Mesenchymal stem cell (in vitro differentiated cells and primary cell): ENCODE data around the gene GPR39.

ENCODE experiments used
- DNase-seq: peaks from one replicate; pipeline ENCODE4 v3.0.0-alpha.2; 2013
- H2AFZ ChIP-seq: one replicate; pipeline ENCODE4 v1.6.1; 2013; ENCODE audit warnings: low read depth, mild to moderate bottlenecking, control low read depth, inconsistent platforms, low read length, moderate library complexity
- H2AK5ac ChIP-seq: 2 replicates; pipeline ENCODE4 v1.6.1; 2013; ENCODE audit warnings: low read length, moderate library complexity, mild to moderate bottlenecking, inconsistent platforms; ENCODE audit not compliant: severe bottlenecking
- H2BK120ac ChIP-seq: one replicate; pipeline ENCODE4 v1.6.1; 2013; ENCODE audit warnings: low read depth, mild to moderate bottlenecking, inconsistent platforms, low read length, moderate library complexity
- H2BK12ac ChIP-seq, 2 experiments: one replicate each; pipeline ENCODE4 v1.6.1; 2013; ENCODE audit warnings: inconsistent platforms in 2 of 2, low read length in 2 of 2, mild to moderate bottlenecking in 2 of 2, moderate library complexity in 2 of 2, control low read depth in 1 of 2
- H2BK15ac ChIP-seq: one replicate; pipeline ENCODE4 v1.6.1; 2013; ENCODE audit warnings: mild to moderate bottlenecking, low read depth, inconsistent platforms; ENCODE audit not compliant: poor library complexity, severe bottlenecking
- H2BK5ac ChIP-seq: 2 replicates; pipeline ENCODE4 v1.6.1; 2013; ENCODE audit warnings: low read depth, mild to moderate bottlenecking, low read length, control low read depth, inconsistent platforms; ENCODE audit not compliant: poor library complexity, severe bottlenecking
- H3K14ac ChIP-seq, 2 experiments: one replicate each; pipeline ENCODE4 v1.6.1; 2013; ENCODE audit warnings: inconsistent platforms in 2 of 2, low read length in 2 of 2, control low read depth in 1 of 2, mild to moderate bottlenecking in 1 of 2, moderate library complexity in 1 of 2
- H3K18ac ChIP-seq, 2 experiments: one replicate each; pipeline ENCODE4 v1.6.1; 2013; ENCODE audit warnings: inconsistent platforms in 2 of 2, low read length in 2 of 2, control low read depth in 1 of 2, low read depth in 1 of 2, mild to moderate bottlenecking in 1 of 2
- H3K23ac ChIP-seq, 2 experiments: one replicate each; pipeline ENCODE4 v1.6.1; 2013; ENCODE audit warnings: inconsistent platforms in 2 of 2, low read length in 2 of 2, mild to moderate bottlenecking in 2 of 2, moderate library complexity in 2 of 2, control low read depth in 1 of 2
- H3K27ac ChIP-seq: 2 replicates; pipeline ENCODE4 v1.5.1; 2013; ENCODE audit warnings: mild to moderate bottlenecking, moderate library complexity, low read length, control low read depth, inconsistent platforms; ENCODE audit not compliant: poor library complexity, severe bottlenecking
- H3K27me3 ChIP-seq, 2 experiments: 2 replicates each; pipeline versions ENCODE4 v1.6.1 to v1.7.0; 2013; ENCODE audit warnings: low read length in 2 of 2, mild to moderate bottlenecking in 2 of 2, moderate library complexity in 2 of 2, control low read depth in 1 of 2, inconsistent platforms in 1 of 2; ENCODE audit not compliant: control insufficient read depth in 1 of 2, insufficient read depth in 1 of 2
- H3K36me3 ChIP-seq, 2 experiments: 2 replicates each; pipeline versions ENCODE4 v1.6.1 to v1.7.0; 2013; ENCODE audit warnings: low read length in 2 of 2, control low read depth in 1 of 2, inconsistent platforms in 1 of 2, low read depth in 1 of 2, mild to moderate bottlenecking in 1 of 2; ENCODE audit not compliant: insufficient read depth in 2 of 2, control insufficient read depth in 1 of 2
- H3K4ac ChIP-seq, 2 experiments: one replicate each; pipeline ENCODE4 v1.6.1; 2013; ENCODE audit warnings: inconsistent platforms in 2 of 2, low read length in 2 of 2, mild to moderate bottlenecking in 2 of 2, moderate library complexity in 2 of 2, control low read depth in 1 of 2, low read depth in 1 of 2
- H3K4me1 ChIP-seq: 2 replicates; pipeline ENCODE4 v1.6.1; 2013; ENCODE audit warnings: low read depth, low read length, control low read depth; ENCODE audit not compliant: control insufficient read depth, insufficient read depth
- H3K4me2 ChIP-seq: 2 replicates; pipeline ENCODE4 v1.6.1; 2013; ENCODE audit warnings: low read length, mild to moderate bottlenecking, inconsistent platforms; ENCODE audit not compliant: poor library complexity, severe bottlenecking
- H3K4me3 ChIP-seq, 2 experiments: 2 replicates each; pipeline versions ENCODE4 v1.5.1 to v1.7.0; 2013; ENCODE audit warnings: low read length in 2 of 2, mild to moderate bottlenecking in 2 of 2, control low read depth in 1 of 2, low read depth in 1 of 2; ENCODE audit not compliant: insufficient read depth in 1 of 2
- H3K79me1 ChIP-seq: replicated peaks from 2 replicates; pipeline ENCODE4 v1.6.1; 2013; ENCODE audit warnings: mild to moderate bottlenecking, control low read depth, low read length, inconsistent platforms; ENCODE audit not compliant: poor library complexity, severe bottlenecking
- H3K9ac ChIP-seq: 2 replicates; pipeline ENCODE4 v1.7.0; 2013; ENCODE audit warnings: mild to moderate bottlenecking, low read length, moderate library complexity
- H3K9me3 ChIP-seq: 2 replicates; pipeline ENCODE4 v1.7.0; 2013; ENCODE audit warnings: mild to moderate bottlenecking, low read length; ENCODE audit not compliant: control insufficient read depth
- H4K8ac ChIP-seq: one replicate; pipeline ENCODE4 v1.6.1; 2013; ENCODE audit warnings: inconsistent platforms, mild to moderate bottlenecking, low read length, moderate library complexity
- H4K91ac ChIP-seq: one replicate; pipeline ENCODE4 v1.6.1; 2013; ENCODE audit warnings: mild to moderate bottlenecking, low read length, inconsistent platforms
- WGBS: methylation state at CpG from one replicate; pipeline ENCODE4 v1.1.7; 2013; ENCODE audit warnings: mixed read lengths; 5-methylcytosine and 5-hydroxymethylcytosine counted together

GPR39 gene

GRCh38 chr2:132448331-132448730 is 31.7 kb downstream of the GPR39 start:
- H3K14ac ChIP-seq = no peak overlapping the region
- no peak overlapping the region for H2BK120ac ChIP-seq
- no peak overlapping the region for H2BK12ac ChIP-seq
- no peak overlapping the region for H2BK5ac ChIP-seq
- peak overlapping the region in 1 of 2 experiments; percentile 68 for H3K4me3 ChIP-seq
- H3K27me3 ChIP-seq = no peaks in the 10 kb centered on the region
- no peak overlapping the region for H3K23ac ChIP-seq
- no peak overlapping the region for H2AK5ac ChIP-seq
- H3K4me2 ChIP-seq = no peak overlapping the region
- peaks cover 10% of the 10 kb centered on the region for H3K9me3 ChIP-seq
- no peak overlapping the region for H3K4ac ChIP-seq
- H2BK15ac ChIP-seq = no peak overlapping the region
- peak overlapping the region; percentile 65 for H3K9ac ChIP-seq
- peak overlapping the region; percentile 71 for H4K8ac ChIP-seq
- DNase-seq = no peak
- no peak overlapping the region for H4K91ac ChIP-seq
- H3K18ac ChIP-seq = peak overlapping the region in 1 of 2 experiments; percentile 0
- H3K36me3 ChIP-seq = no peaks in the 10 kb centered on the region
- peaks cover 2% of the 10 kb centered on the region for H3K4me1 ChIP-seq
- H2AFZ ChIP-seq = no peak overlapping the region
- no peak overlapping the region for H3K27ac ChIP-seq
- 22% methylated on average over 6 of the region's 6 CpGs for WGBS
- H3K79me1 ChIP-seq = peaks cover 18% of the 10 kb centered on the region

DNA sequence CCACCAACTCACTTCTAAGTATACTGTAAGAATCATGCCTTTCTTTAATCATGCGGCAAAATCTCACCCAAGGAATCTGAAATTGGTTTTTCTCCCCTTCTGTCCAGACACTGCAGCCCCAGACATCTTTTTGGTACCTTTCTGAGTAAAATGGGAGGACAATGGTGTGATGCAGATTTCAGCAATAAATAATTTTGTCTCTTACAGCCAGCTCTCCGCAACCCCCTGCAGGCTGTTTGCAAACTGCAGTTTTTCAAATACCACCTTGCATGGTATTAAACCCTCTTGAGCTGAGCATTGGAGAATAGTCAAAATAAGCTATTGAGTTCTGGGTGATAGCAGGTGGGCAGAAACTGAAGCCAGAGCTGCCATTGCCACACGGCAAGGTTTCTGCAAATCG is 32.2 kb downstream of the GPR39 start:
- no peak overlapping the region for H3K14ac ChIP-seq
- DNase-seq = peak; percentile 50

GRCh38 chr2:132449868-132450267 is 33.3 kb downstream of the GPR39 start:
- 83% methylated on average over 1 of the region's 1 CpG for WGBS
- Histone ChIP-seq H4K91ac (no peak overlapping the region), H3K36me3 (no peaks in the 10 kb centered on the region), H3K27me3 (no peaks in the 10 kb centered on the region), H2BK5ac (no peak overlapping the region), H3K18ac (no peak overlapping the region), H2AFZ (no peak overlapping the region), H3K27ac (no peak overlapping the region), H3K4me1 (peaks cover 2% of the 10 kb centered on the region), H3K79me1 (peaks cover 18% of the 10 kb centered on the region), H3K4me2 (no peak overlapping the region), H2BK15ac (no peak overlapping the region), H3K4ac (no peak overlapping the region), H3K4me3 (no peak overlapping the region), H2BK120ac (no peak overlapping the region), H3K9ac (no peak overlapping the region), H3K14ac (no peak overlapping the region), H2BK12ac (no peak overlapping the region), H4K8ac (no peak overlapping the region), H2AK5ac (no peak overlapping the region), H3K9me3 (peaks cover 10% of the 10 kb centered on the region), H3K23ac (no peak overlapping the region)
- no peak for DNase-seq

More for the DNA sequence above, 32.2 kb downstream of the GPR39 start:
- H3K4me2 ChIP-seq = no peak overlapping the region
- H3K23ac ChIP-seq = no peak overlapping the region
- peak overlapping the region in 1 of 2 experiments; percentile 68 for H3K4me3 ChIP-seq
- H3K18ac ChIP-seq = no peak overlapping the region
- H2BK120ac ChIP-seq = no peak overlapping the region
- H3K79me1 ChIP-seq = peaks cover 18% of the 10 kb centered on the region
- H2AK5ac ChIP-seq = no peak overlapping the region
- H3K36me3 ChIP-seq = no peaks in the 10 kb centered on the region
- no peak overlapping the region for H4K8ac ChIP-seq
- H3K4me1 ChIP-seq = peaks cover 2% of the 10 kb centered on the region
- no peak overlapping the region for H2BK5ac ChIP-seq
- H3K27ac ChIP-seq = no peak overlapping the region
- H3K27me3 ChIP-seq = no peaks in the 10 kb centered on the region
- WGBS = 80% methylated on average over 1 of the region's 4 CpGs
- no peak overlapping the region for H2BK12ac ChIP-seq
- no peak overlapping the region for H3K4ac ChIP-seq
- H2BK15ac ChIP-seq = no peak overlapping the region
- peak overlapping the region; percentile 65 for H3K9ac ChIP-seq
- H4K91ac ChIP-seq = no peak overlapping the region
- peaks cover 10% of the 10 kb centered on the region for H3K9me3 ChIP-seq
- H2AFZ ChIP-seq = no peak overlapping the region

DNA sequence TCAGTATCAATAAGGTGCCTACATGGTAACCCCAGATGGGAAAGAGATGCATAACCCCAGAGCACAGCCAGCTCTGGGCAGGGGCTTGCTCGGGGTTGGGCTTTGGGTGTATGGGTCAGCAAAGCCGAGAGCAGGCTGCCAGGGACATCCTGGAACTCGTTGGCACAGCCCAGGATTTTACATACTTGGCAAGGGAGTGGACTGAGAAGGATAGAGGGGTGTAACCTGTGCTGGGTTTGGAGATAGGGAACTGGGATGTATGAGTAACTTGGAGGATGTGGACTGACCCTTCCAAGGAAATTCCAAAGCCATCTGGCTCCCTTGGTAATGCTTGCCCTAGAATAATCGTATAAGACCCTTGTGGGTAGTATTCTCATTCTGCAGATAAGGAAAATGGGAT is 44.2 kb downstream of the GPR39 start:
- H3K27ac ChIP-seq = no peak overlapping the region
- no peaks in the 10 kb centered on the region for H3K27me3 ChIP-seq
- H2BK120ac ChIP-seq = no peak overlapping the region
- H3K9ac ChIP-seq = no peak overlapping the region
- H2BK5ac ChIP-seq = no peak overlapping the region
- no peak overlapping the region for H4K91ac ChIP-seq
- H3K9me3 ChIP-seq = peaks cover 45% of the 10 kb centered on the region
- no peak overlapping the region for H3K23ac ChIP-seq
- no peaks in the 10 kb centered on the region for H3K4me1 ChIP-seq
- no peak for DNase-seq
- H2AK5ac ChIP-seq = no peak overlapping the region
- WGBS = 60% methylated on average over 3 of the region's 4 CpGs
- no peak overlapping the region for H2AFZ ChIP-seq
- no peak overlapping the region for H3K4me3 ChIP-seq
- no peak overlapping the region for H3K4ac ChIP-seq
- no peak overlapping the region for H3K18ac ChIP-seq
- H3K36me3 ChIP-seq = peaks cover 0 to 7% of the 10 kb centered on the region in 2 experiments
- H2BK15ac ChIP-seq = no peak overlapping the region
- H3K79me1 ChIP-seq = peaks cover 13% of the 10 kb centered on the region
- no peak overlapping the region for H2BK12ac ChIP-seq
- H3K4me2 ChIP-seq = no peak overlapping the region
- no peak overlapping the region for H3K14ac ChIP-seq
- no peak overlapping the region for H4K8ac ChIP-seq
